Measurements from ENCODE around the gene XPNPEP1. TPM values are rescaled to one million over a fixed set of nuclear protein-coding genes. Genes with fewer than 3 reads are reported as not detected.

Gene XPNPEP1
- total RNA-seq, 4 donors from 2014 or later: 64.9 to 97.7 (median 81.9) TPM

GRCh38 chr10:109939315-109939961 is 16.1 kb upstream of the XPNPEP1 start:
- TF ChIP-seq CTCF (IDR thresholded peaks at IDR 0.05; ENCODE audit: low read depth): no peak

- no peak for TF ChIP-seq CTCF (IDR thresholded peaks at IDR 0.05; ENCODE audit: low read depth)
These were observed 14.3 kb upstream of the XPNPEP1 start for GRCh38 chr10:109937460-109938065.

- TF ChIP-seq CTCF (IDR thresholded peaks at IDR 0.05; ENCODE audit: low read depth): no peak
These were observed 11.9 kb upstream of the XPNPEP1 start for GRCh38 chr10:109934958-109935793.

GRCh38 chr10:109933984-109934565 is 10.8 kb upstream of the XPNPEP1 start:
- TF ChIP-seq CTCF (IDR thresholded peaks at IDR 0.05; ENCODE audit: low read depth): no peak

GRCh38 chr10:109932968-109933367 is 9.7 kb upstream of the XPNPEP1 start:
- TF ChIP-seq CTCF (IDR thresholded peaks at IDR 0.05; ENCODE audit: low read depth): no peak

- no peak for TF ChIP-seq CTCF (IDR thresholded peaks at IDR 0.05; ENCODE audit: low read depth)
These were observed 9.1 kb upstream of the XPNPEP1 start for GRCh38 chr10:109932391-109932790.

- TF ChIP-seq CTCF (IDR thresholded peaks at IDR 0.05; ENCODE audit: low read depth): no peak
These were observed 7.9 kb upstream of the XPNPEP1 start for GRCh38 chr10:109931163-109931562.
